DMS53 treated with DMSO at 0.1 percent for 48 hours (cell line): ENCODE data around the gene MOBP.

Experiments
- DNase-seq: peaks from one replicate; lab custom pipeline; 2025; ENCODE audit not compliant: unreplicated experiment; lab: John Stamatoyannopoulos, UW

The MOBP gene

DNA sequence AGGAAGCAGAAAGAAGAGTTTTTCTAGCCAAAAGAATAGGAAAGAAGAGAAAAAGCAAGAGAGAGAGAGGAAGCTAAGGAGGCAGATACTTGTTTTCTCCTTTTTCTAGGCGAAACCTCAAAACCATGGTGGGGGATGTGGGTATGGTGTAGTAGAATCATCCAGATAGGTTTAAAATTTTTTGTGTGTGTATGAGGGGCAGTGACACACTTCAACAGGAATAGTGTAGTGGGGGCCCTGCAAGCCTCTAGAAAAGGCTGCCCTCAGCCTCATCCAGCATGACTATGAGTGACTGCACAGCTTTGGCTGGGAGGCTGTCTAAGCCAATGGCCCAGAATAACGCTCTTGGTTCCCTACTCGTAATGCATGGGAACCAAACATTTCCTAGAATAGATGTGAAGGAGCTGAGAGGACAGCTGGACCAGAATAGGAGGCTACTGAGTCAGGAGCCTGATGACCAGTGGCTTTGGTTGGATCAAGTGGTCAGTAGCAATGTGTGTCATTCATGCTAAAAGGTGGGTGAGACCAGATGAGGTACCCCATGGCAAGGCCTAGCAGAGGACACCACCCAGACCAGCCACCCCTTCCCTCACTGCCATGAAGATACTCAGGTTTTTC is 24.4 kb downstream of the MOBP start:
- no peak for DNase-seq

DNA sequence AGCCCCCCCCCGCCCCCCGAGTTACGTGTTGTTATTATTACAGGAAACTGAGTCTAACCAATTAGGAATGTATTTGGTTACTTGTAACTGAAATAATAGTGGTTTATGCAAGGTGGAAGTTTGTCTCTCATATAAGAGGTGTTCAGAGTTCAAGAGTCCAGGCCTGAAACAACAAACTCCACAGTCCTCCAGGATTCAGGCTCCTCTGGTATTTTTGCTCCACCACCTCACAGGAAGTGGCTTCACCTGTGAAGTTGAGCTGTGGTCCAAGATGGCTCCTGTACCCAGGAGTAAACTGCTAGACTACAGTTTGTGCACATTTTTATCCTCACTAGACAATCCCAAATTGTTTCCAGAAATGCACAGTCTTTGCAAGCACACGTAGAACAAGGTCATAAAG is 27.3 kb downstream of the MOBP start:
- no peak for DNase-seq

DNA sequence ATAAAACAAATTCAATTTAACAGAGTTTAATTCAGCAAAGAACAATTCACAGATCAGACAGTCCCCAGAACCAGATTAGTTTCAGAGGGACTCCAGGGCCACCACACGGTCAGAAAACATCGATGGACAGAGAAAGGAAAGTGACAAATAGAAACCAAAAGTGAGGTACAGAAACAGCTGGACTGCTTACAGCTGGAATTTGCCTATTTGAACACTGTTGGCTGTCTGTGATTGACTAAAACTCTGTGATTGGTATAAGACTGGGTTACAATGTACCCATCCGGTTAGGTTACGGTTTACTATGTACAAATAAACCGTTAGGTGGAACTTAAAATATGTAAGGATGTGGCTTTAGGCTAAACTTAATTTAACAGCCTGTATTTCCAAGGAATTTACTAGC is 30.3 kb downstream of the MOBP start:
- DNase-seq = no peak

DNA sequence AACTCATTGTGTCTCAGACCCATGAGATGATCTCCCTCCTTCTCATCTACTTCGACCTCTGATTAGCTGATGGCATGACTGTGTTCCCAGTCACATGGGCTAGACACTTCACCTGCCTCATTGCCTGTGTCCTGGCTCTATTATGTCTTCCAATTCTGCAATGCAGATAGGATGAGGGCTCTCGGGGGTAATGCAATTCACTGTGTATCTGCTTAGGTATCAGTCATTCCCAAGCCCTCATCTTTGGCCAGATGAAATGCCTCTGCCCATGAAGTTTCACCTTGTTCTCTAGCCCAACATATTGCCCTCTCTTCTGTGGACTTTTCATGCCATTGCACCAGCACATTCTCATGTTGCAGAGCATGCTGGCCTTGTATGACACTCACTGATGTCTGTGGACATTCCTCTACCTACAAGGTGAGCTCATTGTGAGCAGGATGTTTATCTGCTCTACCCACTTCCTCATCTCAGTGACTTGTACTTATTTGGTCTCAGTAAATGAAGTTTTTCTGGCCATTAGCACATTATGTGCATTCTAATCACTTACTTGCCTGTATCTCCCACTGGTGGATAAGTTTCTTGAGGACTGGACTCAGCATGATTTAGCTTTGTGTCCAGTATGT is 32.3 kb downstream of the MOBP start:
- no peak for DNase-seq

DNA sequence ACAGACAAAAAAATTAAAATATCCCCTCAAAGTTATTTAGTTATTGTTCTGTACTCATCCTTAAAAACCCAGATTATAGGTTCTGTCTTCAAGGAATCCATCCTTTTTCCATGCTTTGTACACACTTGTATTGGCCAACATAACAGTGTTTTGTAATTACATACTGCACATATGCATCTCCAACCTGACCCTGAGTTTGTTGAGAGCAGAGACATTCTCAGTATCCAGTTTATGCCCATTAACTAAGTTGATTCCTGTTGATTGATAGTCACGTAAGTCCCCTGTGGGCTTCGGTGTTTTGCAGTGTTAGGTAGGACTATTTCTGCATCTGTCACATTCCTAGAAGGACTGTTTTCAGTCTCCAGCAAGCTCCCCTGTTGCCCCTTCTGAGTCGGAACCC is 33.6 kb downstream of the MOBP start:
- no peak for DNase-seq

DNA sequence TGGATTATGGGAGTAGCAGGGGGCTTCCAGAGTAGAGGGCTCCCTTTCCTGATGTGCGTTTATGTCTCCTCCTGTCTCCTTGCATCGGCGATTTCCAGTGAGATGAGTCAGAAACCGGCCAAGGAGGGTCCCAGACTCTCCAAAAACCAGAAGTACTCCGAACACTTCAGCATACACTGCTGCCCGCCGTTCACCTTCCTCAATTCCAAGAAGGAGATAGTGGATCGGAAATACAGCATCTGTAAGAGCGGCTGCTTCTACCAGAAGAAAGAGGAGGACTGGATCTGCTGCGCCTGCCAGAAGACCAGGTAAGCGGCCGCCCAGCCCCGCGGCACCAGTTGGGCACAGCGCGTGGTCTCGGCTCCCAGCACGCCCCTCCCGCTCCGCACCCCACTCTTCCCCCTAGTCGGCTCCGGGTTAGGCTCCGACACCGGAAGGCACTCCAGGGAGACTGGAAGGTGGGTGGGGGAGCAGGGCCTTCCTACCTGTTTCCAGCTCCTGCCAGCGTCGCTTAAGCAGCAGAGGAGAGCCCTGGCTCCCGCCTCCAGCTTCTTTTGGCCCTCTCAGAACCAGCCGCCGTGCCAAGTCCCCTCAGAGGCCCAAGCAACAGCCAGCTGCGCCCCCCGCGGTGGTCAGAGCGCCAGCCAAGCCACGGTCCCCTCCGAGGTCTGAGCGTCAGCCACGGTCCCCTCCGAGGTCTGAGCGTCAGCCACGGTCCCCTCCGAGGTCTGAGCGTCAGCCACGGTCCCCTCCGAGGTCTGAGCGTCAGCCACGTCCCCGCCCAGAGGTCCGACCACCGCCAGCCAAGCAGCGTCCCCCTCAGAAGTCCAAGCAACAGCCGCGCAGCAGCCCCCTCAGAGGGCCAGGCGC is 34.7 kb downstream of the MOBP start:
- DNase-seq = no peak

DNA sequence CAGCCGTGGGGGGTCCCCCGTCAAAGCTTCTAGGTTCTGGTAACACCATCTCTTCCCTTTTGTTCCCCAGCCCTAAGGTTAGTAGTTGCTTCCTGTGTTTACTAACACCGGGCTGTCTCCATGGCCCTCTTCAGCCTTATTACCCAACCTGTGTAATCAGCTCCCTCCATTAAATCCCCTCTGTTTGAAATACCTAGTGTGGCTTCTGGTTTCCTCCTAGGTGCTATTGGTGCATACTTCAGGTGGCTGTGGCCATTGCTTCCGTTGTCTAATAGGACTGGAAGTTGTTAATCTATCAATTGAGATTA is 35.3 kb downstream of the MOBP start:
- peak; percentile 10 for DNase-seq

DNA sequence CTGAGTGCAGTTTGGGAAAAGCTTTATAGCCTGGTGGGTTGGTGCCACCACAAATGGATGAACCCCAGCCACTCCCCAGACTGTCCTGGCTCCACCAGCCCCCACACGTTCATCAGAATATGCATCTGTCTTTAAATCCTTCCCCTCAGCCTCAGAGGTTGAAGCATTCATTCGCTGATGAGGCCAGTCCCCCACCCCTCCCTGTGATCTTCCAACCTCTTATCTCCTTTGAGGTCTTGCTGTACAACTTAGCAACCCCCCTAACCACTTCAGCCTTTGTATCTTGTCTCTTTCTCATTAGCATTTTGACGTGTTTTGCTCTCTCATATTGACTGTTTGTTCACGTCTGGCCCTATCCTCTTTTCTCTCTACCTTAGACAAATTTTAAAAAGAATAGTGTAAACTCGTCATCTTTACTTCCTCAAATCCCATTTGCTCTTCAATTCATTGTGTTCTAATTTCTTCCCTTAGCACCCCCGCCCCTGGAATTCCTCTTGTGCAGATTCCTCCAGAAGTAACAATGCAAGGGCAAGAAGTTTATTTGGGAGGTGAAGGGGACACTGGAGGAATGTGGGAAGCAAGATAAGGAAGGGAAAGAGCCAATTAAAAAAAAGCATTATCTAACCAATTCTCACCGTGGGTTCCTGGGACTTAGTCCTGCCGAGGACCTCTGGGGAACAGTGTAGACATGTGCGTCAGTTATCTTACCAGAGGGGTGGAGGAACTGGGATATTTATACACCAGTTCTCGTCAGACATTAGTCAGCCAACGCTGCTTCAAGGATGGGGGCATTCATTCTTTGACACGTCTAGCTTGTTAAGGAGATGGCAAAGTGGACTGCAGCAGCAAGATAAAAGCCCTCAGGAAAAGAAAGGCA is 38.6 kb downstream of the MOBP start:
- DNase-seq = no peak

DNA sequence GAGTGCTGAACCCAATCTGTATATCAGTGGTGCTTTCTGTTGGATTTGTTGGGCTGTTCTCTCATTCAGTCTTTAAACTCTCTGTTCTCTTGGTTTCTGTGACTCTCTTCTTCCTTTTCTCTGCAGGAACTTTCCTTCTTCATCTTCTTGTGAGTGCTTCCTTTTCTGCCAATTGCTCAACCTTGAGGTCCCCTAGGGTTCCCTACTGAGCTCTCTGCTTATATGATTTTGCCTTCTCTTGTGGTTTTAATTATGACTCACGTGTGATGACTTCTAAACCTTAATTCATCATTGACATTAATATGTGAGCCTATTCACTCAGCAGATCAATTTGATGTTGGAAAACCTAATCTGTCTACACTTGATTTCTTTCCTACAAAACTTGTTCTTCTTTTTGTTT is 39.4 kb downstream of the MOBP start:
- no peak for DNase-seq

DNA sequence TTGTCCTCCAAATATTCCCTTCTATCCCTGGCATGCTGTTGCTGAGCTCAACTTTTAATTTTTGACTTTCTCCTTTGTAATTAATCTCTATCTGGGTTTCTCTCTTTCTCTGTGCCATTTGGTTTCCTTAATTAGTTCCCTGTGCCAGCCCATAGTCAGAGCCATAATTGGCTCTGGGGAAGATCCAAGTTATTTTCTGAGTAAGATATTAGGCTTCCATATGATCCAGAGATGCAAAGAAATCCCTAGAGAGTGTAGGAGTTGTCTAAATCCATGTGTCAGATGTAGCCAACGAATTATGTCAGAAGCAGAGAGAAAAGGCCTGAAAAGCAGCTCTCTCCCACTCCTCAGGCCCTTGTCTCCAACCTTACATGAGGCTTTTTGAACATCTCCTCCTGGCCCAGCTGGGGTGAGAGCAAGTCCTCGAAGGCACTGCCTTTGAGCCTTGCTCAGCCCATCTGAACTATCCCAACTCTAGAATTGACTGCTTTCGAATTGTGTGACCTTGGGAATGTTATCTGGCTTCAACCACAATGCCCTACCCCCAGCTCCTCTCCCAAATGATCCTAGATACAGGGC is 46.4 kb downstream of the MOBP start:
- DNase-seq = no peak

DNA sequence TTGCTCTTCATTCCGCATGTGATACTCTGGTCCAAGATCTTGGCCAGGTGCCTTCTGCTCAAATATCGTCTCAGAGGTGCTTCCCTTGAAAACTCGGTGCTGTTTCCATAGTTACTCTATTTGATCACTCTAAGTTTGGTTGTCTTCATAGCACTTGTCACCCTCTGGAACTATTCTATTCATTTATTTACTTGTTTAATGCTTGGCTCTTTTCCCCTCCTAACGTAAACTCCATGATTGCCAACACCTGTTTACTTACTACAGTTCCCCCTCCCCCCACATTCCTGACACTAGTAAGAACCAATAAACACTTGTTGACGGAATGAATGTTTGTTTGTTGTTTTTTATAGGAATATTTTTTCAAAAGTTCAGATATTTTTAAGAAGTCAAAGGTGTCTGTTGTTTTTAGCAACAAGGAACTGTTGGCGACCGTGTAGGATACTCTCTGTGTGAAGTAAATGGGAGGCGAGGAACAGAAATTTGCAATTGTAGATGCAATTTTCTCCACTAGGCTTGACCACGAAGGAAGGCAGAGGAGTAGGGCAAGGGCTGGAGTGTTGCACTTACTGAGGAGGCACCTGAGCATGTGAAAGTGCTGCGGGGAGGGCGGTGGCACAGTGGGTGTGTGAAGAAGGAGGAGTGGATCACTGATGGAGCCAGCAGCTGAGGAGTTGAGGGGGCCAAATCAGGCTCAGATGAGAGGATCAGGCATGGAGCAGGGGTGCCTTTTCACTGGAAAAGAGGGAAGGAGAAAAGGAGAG is 48.4 kb downstream of the MOBP start:
- no peak for DNase-seq

DNA sequence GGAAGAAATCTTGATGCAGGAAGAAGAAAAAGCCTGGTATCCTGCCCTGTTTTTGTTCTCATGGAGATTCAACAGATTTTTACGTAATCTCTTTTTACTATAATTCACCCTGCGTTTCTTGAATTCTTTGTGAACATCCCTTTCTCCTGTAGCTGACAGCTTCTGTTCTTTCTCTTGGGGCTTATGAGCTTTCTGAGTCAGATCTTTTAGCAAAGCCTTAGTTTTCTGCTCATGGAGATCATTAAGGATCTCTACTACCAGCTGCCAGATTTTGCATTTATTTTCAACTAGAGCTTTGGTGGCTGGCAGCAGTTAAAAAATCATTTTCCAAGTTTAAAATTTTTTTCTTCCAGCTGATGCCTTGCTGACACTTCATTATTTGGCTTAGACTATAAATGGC is 51.6 kb downstream of the MOBP start:
- no peak for DNase-seq

DNA sequence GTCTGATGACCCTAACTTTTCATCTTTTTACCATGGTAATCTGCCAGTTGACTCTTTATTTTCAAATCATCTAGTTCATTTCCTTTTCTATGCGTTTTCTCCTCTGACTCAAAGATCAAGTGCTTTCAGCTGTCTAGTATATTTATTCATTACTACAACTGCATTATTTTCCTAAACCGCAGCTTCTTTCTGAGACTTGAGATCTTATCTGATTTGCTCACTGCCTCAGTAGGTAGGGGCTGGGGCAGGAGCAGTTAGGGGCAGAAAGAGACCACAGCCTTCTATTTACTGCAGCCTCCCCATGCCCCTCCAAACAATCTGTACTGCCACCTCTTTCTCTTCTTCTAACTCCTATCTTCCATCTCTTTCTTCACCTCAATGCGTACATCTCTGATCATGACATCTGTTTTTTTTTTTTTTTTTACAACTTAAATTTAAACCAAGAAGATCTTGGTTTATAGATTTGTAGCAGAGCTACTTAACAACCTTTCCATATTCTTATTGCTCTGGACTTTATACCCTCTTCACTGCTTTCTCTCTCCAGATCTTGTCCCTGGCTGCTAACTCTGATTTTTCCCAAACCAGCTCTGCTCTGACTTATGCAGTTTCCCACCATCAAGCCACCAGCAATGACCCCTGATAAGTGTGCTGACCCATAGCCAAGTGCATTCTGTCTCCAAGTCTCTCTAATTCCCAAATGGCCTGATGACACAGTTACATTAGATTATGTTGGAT is 52.2 kb downstream of the MOBP start:
- DNase-seq = no peak

DNA sequence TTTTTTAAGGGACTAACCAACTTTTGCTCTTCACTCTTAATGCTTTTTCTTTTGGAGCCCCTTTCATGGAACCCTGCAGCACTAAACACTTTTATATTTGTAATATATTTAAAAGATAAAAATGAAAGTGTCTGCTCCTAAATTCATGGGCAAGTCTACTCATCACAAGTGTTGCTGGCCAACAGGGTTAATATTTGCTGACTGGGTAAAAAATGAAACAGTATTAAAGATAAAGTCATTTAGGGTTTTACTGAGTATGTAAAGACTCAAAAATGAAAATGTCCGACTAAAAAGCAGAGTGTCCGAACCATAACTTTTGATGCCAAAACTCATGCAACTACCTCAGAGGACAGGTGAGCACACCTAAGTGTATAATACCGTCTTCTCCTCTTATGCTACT is 54.0 kb downstream of the MOBP start:
- DNase-seq = no peak

DNA sequence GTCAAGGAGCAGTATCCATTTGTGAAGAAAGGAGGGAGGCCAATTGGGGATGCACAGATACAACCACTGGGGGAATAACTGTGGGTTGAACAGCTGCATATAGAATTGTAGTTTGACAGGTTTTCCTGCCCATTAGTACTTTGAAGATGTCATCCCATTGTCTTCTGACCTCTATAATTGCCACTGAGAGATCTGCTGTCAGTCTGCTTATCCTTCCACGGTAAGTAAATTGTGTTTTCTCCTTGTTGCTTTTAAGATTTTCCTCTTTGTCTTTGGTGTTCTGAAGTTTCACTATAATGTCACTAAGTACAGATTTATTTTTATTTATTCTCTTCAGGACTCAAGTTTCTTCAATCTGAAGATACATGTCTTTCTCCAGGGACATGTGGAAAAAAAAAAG is 56.6 kb downstream of the MOBP start:
- DNase-seq = no peak

DNA sequence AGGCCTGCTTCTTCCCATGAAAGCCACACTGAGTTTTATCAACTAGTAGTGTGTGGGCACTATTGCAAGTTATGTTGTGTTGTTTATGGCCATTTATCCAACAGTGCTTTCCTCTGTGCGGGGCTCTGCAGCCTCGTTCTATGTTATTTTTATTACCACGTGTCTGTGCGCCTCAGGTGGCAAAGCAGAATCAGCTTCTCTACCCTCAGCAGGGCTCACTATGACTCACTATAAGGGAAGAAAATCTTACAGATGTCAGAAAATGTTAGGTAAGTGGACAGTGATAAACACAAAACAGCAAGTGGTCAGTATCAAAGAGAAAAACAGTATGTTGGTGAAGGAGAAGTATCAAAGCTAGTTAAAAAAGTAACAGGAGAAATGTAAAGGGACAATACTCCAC is 61.4 kb downstream of the MOBP start:
- DNase-seq = no peak

DNA sequence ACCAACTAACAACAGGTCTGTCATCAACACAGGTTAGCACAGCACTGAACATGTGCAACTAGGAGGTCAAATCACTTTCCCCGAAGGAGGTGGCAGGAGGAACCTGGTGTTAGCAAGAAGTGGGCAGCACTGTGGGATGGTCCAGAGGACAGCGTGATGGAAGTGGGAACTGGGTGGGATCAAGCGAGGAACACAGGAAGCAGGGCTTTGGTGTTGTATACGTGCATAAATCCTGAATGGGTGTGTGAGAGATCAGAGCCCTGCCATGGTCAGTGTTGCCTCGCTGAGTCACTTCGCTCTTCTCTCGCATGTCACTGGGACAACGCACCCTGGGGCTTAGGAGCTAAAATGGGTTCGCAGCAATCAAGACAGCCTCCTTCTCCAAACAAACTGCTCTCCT is 62.1 kb downstream of the MOBP start:
- no peak for DNase-seq

DNA sequence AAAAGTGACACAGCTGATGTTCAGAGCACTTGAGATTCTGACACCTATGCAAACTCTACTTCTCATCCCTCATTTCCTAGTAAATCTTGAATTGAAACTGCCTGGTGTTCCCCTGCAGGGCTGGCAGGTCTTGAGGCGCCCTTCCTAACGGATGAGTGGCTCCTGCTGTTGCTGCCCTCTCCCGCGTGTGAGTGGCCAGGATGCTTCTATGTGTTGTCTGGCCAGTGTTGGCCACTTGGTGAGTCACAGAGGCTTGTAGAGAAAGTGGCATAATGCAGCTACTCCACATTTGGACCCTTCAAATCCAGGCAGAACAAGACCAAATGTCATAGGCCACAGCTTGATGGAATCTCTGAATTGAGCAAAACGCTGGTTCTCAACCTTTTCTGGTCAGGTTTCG is 63.6 kb downstream of the MOBP start:
- no peak for DNase-seq

DNA sequence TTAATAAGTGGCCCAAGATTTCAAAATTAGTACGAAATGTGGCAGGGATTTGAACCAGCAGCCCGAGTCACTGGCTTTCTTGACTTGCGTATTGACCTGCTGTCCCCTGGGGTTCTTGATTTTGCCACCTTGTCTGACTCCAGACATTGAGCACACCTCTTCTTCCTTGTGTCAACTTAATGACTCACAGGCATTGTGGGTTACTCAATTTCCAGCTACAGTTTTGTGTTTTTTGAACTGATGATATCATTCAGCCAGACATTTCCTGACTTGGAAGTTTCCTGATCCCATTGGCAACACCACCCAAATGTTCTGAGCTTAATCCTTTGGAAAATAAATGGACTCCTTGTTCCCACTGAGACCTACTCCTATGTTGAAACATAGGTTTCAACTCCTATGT is 64.2 kb downstream of the MOBP start:
- peak; percentile 38 for DNase-seq

DNA sequence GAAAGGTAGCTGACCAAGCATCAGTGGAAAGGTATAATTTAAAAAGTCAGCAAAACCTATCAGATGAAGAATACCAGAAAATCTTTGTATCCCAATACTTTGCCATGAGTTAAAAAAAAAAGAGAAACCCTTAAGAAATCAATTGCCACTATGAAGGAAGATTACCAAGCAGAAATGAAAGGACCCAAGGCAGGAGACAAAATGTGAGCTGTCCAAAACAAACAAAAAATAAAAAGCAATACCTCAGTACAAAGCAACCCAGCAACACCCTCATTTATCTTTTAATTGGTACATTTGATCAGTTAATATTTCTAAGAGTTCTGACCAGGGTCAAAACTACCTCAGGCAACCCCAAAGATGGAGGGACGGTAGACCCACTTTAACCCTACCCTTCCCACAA is 65.3 kb downstream of the MOBP start:
- DNase-seq = no peak
